ENCODE data around the gene NREP. TPM values are rescaled to one million over a fixed set of nuclear protein-coding genes. Genes with fewer than 3 reads are reported as not detected.
"Not testable (repeated sequence)": the region's sequence is repeated elsewhere in the genome, so short reads cannot be mapped to it uniquely, and the experiment has no call there.

The NREP gene
- total RNA-seq, 1 donor from 2014 or later, result 51.2 TPM

GRCh38 chr5:111739416-111739815 is 17.6 kb downstream of the NREP start:
- DNase-seq (ENCODE audit: low spot score), result no peak

- no peak for DNase-seq (ENCODE audit: low spot score)
Measured at GRCh38 chr5:111738118-111738517, 18.9 kb downstream of the NREP start.

DNA sequence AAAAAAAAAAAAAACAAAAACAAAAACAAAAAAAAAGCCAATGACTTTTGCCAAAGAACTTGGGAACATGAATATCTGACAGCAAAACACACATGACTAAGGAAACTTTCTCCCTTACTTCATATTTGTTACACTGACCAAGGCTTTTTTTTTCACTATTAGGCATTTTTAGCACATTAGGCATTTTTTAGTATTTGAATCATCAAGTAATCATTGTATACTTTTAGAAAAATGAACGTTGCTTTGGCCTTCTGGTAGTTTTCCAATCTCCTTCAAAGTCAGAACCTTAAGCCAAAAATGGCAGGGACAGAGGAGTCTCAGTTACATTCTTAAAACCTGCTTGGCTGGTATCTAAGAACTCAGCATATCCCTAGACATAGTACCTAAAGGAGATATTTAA is 19.3 kb downstream of the NREP start:
- no peak for DNase-seq (ENCODE audit: low spot score)

DNA sequence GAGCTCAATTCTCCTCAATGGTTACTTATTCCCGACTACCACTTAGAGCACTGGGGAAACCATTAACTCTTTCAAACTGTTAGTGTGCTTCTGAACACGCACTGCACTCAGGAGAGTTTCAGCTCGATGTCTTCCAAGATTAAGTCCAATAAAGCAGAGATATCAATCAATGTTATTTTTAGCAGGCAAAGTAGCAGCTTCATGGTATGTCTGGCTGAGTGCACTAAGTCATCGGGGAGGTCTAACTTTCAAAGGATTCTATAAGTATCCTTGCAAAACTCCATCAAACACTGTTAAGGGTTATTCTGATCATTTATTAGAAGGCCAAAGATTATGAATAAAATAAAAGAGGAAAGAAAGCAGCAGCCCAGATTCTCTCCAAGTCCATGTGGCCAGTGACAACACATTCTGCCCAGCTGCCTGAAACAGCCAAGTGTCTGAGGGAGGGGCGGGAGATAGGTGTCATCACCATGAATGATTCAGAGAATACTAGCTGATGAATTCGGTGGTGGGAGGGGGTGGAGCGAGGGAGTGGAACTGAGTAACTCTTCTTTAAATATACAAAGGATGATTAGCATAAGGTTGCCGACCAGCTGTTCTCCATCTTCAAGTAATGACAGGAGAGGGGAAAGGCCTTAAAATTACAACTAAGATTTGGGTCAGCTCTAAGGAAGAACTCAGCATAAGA is 21.3 kb downstream of the NREP start:
- DNase-seq (ENCODE audit: low spot score), result no peak

DNA sequence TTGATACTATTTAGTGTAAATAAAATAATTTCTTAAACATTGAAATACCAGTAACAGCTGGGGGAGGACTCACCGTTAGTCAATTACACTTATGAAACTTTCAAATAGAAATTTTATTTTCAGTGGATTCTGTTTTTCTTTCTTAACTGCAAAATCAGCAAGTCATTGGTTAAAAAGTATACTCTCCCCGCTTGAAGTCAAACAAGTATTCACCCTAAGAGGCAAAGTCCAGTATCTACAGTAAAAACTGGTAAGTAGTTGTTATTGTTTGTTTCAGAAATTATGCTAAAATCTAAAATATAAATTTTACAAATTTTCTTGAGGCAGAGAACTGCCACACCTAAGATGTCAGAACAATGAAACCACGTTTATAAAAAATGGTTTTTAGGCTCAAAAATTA is 22.4 kb downstream of the NREP start:
- no peak for DNase-seq (ENCODE audit: low spot score)

- DNase-seq (ENCODE audit: low spot score), result no peak
Measured at GRCh38 chr5:111734013-111734412, 23.0 kb downstream of the NREP start.

DNA sequence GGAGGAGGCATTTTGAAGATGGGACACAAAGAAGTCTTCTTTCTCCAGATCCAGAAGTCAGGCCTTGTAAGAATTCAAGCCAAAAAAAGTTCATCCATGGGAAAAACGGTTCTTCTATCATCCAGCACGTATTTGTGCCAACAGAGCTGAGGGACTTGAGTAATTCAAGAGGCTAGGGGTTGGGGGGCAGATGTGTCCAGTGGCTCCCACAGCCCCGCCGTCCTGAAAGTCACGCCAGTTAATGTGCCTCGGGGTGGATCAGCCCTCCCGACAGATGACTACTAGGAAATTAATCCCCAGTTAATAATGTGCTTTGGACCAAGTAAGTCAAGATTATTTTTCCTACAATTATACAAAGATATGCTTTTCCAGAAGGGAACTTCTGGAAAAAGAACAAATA is 23.4 kb downstream of the NREP start:
- DNase-seq (ENCODE audit: low spot score), result no peak

- DNase-seq (ENCODE audit: low spot score), result no peak
Measured at GRCh38 chr5:111731638-111732037, 25.4 kb downstream of the NREP start.

DNA sequence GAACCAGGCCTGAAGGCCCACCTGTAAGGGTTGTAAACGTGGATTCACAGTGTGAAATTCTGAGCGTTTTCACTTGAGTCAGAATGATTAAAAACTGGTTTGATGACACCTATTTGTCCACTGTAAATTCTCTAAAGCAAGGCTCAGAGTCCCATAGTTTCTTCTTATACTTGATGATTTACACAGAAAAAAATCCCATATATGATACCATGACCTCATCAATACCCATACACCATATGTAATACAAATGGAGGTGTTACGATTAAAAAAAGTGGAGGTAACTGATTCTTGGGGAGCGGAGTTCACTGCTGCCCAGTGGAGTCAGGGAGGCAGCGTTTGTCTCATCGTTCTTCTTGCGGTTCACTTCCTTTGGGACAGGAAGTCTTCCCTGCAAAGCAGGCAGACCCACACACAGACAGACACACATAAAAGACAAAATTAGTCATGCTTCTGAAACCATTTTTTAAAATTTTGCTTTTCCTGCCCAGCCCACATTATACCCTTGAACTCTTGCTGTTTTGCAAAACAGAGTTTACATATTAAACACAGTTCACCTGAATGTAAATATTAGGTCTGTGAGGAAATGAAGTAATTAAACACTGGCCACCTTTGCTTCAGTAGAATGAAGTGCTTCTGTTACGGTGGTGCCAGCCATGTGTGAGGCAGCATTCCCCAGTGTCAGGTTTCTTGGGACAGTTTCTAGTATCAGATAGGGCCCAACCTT is 26.2 kb downstream of the NREP start:
- DNase-seq (ENCODE audit: low spot score), result no peak

GRCh38 chr5:111728941-111729340 is 28.1 kb downstream of the NREP start:
- DNase-seq (ENCODE audit: low spot score), result no peak

- no peak for DNase-seq (ENCODE audit: low spot score)
Measured at GRCh38 chr5:111726986-111727385, 30.0 kb downstream of the NREP start.

- no peak for DNase-seq (ENCODE audit: low spot score)
Measured at GRCh38 chr5:111722140-111722539, 34.9 kb downstream of the NREP start.

DNA sequence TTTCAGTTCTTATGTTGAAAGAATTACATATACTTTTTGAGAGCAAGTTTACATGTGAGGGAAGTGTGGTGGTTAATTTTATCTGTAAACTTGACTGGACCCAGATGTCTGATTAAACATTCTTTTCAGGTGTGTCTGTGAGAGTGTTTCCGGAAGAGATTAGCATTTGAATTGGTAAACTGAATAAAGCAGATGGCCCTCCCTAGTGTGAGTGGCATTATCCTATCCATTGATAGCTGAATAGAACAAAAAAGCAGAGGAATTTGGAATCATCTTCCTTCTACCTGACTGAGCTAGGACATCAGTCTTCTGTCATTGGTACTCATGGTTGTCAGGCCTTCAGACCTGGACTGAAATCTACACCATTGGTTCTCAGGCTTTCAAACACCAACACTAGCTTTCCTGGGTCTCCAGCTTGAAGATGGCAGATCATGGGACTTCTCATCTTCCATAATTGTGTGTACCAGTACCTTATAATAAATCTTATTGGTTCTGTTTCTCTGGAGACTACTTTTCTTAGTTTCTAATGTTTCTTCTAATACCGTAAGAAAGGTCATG is 36.6 kb downstream of the NREP start:
- DNase-seq (ENCODE audit: low spot score), result no peak

DNA sequence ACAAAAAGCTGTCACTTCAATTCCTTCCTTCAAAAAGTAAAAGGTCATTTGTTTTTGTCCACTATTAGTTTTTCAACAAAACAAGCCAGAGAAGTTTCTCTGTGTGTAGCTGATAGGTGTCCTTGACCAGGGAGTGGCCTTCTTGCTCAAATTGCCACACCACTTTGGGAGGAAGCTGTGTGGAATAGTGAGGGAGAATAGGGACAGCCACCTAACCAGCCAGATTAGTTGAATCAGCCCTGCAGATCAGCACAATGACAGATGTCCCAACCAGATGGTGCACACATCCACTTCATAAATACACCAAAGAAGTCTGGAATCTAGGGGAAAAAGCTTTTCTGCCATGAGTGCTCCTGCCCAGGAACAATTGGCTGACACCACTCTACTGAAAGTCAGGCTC is 37.2 kb downstream of the NREP start:
- no peak for DNase-seq (ENCODE audit: low spot score)

- DNase-seq (ENCODE audit: low spot score), result not testable (repeated sequence)
Measured at GRCh38 chr5:111716789-111717188, 40.2 kb downstream of the NREP start.

- DNase-seq (ENCODE audit: low spot score), result no peak
Measured at GRCh38 chr5:111707630-111708164, 49.3 kb downstream of the NREP start.

DNA sequence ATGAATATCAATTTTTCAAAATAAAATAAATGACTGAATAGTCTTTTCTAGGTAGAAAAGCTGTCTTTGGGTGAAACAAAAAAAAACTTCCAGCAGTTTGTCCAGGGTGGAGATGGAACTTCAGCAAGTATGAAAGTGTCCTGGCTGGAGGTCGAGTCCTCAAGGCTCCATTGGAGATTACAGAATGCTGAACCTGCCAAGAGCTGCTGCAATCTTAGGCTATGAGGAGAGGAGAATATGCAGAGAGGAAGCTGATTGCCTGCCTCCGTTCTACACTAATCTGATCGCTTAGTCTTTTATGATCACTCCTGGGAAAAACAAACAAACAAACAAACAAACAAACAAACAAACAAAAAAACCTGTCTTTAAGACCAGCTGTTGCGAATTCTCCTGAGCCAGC is 50.6 kb downstream of the NREP start:
- no peak for DNase-seq (ENCODE audit: low spot score)

GRCh38 chr5:111704452-111705085 is 52.4 kb downstream of the NREP start:
- DNase-seq (ENCODE audit: low spot score), result no peak

DNA sequence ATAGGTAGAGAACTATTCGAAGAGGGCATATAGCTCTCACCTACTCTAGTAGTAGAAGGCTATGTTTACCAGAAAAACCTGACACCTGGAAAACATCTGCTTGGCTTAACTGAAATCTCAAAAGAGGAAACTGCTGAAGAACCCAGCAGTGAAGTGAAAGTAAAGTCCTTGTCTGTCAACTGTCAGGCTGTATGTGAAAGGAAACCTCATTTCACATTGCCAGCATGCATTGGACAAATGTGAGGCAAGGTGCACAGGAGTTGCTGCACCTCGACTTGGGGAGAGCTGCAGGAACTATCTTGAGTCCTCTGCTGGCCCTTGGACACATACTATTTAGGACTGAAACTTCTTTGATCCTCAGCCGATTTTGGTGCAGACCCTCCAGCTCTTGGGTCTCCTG is 53.3 kb downstream of the NREP start:
- DNase-seq (ENCODE audit: low spot score), result no peak

GRCh38 chr5:111699976-111700375 is 57.0 kb downstream of the NREP start:
- DNase-seq (ENCODE audit: low spot score), result peak; percentile 79

DNA sequence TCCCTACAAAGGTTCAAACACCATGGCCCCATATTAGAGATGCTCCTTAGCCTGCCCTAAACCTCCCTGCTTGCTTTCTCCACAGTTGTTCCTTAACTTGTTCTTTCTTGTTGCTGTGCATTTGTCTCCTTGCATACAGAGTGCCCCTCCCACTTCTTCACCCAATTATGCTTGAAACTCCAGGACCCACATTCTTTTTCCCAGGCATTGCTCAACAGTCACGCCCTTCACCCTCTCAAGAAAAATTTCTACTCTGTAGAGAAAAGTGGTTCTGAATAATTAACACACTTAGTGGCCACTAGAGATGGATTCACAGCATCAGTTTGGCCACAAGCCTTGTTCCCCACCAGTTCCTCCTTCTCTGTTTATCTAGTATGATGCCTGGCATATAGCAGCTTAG is 57.7 kb downstream of the NREP start:
- DNase-seq (ENCODE audit: low spot score), result no peak

Data from mucosa of gallbladder (tissue), 1 donor.